Left lobe of liver (tissue), 2 donors: Measurements from ENCODE around the gene S100A3. TPM values are rescaled to one million over a fixed set of nuclear protein-coding genes. Genes with fewer than 3 reads are reported as not detected.
"Not testable (repeated sequence)": the region's sequence is repeated elsewhere in the genome, so short reads cannot be mapped to it uniquely, and the experiment has no call there.

Source experiments
- ATAC-seq: fragments of 200-7000 bp; cut with Tn5 transposase; one replicate; pipeline ENCODE4 v1.9.1; 2020; ENCODE audit warnings: mild to moderate bottlenecking, moderate library complexity
- DNase-seq: peaks from one replicate; pipeline ENCODE4 v3.0.0-alpha.2; 2020; ENCODE audit warnings: low spot score
- total RNA-seq: library from RNA; stranded (reverse); gene quantifications from one replicate; pipeline ENCODE4 v1.2.1, GENCODE V29; 2021
- donor health status: DM: no; HTN: no; CAD: no; lungs with moderate emphysema.
- donor health status: DM: no; HTN: yes; CAD: no.

Gene S100A3, protein sequence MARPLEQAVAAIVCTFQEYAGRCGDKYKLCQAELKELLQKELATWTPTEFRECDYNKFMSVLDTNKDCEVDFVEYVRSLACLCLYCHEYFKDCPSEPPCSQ
- total RNA-seq, result not detected

DNA sequence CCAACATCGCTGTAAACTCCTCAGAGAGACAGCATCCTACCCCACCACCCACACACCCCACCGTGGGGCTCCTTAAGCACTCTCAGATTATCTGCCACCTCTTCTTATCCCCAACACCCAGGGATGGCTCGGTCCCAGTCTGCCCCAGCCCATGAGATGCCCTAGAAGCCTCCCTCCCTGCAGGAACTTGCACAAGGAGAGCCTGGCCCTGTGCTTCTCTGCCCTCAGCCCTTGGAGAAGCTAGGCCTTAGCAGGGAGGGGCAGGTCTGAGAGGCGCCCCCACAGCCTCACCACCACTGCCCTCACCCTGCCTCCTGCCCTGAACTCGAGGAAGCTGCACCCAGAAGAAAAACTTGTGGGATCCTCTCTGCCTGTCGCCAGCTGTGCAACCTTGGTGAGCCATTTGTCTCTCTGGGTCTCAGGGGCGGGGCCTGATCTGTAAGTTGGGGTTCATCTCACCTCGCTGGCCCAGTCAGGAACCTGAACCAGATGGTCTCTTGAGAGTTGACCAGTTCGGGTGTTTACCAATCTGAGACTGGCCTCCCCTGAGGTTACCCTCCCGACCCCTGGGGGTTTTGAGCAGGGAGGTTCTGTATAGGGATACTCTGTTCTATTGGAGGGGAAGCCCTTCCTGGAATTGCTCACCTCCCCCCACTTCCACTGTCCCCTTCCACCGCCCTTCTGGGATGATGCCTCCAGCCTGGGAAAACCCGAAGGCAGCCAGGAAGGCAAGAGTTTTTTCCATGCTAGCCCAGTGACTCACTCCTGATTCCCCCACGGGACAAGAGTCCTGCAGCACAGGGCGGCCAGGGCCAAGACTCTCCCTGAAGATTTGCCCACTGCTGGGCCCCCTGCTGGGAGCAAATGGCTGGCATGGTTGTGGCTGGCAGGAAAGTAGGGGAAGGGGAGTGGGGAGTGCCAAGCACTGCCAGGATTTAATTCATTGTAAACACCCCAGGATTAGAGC, at the start of gene S100A3:
Gene S100A3, minus strand, starts transcription at position 537 of the 967 bp plus-strand sequence. CDS start 773 bp downstream, outside the sequence.
- ATAC-seq, result no peak
- DNase-seq, result no peak

DNA sequence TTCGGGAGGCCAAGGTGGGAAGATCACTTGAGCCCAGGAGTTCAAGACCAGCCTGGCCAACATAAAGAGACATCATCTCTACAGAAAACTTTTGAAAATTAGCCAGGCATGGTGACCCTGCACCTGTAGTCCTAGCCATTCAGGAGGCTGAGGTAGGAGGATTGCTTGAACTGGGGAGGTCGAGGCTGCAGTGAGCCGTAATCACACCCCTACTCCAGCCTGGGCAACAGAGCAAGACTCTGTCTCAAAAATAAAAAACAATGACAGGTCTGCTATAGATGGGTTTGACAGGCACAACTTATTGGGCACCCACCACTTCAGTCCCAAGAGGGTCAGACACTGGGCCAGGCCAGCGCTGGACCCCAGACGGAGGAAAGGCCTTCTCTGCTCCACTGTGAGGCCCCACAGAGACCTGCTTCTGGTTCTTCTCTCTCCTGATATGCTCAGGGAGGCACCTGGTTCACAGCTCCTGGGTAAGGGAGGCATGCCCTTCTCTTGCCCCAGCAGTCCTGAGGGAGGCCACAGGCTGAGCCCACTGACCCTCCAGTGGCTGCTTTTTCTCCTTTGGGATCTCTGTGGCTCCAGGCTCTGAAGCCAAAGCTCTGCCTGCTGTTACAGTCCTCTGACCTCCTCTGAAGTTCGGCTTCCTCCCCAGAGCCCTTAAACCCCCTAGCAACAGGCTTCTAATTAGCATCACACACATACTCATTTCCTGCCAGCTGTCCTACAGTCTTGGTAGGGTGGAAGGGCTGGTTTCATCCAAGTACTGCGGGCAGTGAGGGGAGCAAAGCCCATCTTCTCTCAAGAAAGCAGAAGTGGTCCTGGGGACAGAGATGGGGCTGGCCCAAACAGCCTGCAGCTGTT, 49.5 kb upstream of the S100A3 start:
- no peak for DNase-seq
- ATAC-seq, result no peak

GRCh38 chr1:153597206-153597605, 48.1 kb upstream of the S100A3 start:
- ATAC-seq (no peak), DNase-seq (no peak)

DNA sequence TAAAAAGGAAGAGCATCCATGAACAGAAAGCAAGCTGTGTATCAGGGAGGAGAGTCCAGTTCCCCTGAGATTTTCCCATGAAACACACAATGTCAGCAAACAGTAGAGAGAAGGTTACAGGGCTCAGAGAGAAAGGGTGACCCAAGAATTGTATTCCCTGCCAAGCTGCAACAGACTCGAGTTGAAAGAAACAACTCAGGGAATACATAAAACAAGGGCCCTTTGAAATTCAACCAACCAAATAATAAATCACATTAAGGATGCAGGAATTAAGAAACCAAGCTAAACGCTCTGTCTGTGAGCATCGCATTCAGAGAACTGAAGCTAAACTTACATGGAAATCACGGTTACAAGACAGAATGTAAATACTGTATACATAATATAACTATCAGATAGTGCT, 43.7 kb upstream of the S100A3 start:
- DNase-seq (no peak), ATAC-seq (no peak)

DNA sequence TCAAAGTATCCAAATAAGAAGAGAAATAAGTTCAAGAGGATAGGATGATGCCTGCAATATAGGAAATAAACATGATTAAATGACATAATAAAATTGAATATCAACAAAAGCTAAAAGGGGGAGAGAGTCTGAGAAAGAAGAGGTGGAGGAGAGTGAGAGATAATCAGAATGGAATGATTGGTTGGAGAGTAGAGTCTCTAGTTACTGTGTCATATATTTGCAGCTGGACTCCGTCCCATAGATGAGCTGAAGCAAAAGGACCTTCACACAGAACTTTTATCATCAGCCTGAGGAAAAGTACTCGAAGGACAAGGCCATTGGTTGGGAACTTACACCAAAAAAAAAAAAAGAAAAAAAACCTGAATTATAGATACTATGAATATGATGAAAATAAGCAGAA, 39.4 kb upstream of the S100A3 start:
- ATAC-seq (no peak), DNase-seq (no peak)

- not testable (repeated sequence) for DNase-seq, ATAC-seq
These were observed 39.0 kb upstream of the S100A3 start for GRCh38 chr1:153588033-153588432.

DNA sequence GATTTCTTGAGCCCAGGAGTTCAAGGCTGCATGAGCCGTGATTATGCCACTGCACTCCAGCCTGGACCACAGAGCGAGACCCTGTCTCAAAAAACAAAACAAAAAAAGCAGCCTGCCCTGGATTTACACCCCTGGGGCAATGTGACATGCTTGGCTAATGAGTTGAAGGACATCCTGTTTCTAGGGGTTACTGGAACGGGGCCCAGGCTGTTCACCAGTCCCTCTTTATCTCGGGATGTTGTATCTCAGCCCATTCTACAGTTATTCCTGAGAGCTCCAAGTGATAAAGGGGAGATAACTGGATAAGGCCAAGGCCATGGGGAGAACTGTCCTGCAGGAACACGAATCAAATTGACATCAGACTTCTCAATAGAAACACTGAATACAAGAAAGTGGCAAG, 38.3 kb upstream of the S100A3 start:
- DNase-seq (no peak), ATAC-seq (peak; percentile 18)

DNA sequence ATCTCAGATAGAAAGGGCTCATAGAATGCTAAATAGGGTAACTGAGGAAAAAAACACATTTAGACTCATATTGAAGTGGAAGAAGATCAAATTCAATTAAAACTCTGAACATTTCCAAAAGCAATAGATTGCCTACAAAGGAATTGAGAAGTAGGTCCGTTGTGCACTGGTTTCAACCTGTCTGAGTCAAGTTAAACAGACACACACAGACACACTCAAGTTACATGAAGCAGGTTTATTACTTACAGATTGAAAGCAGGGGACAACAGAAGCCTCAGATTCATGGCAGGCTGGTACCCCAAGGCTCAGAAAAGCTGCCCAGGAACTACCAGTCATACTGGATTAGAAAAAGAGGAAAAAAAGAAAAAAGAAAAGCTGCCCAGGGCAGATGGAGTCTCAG, 37.3 kb upstream of the S100A3 start:
- ATAC-seq (no peak), DNase-seq (no peak)

DNA sequence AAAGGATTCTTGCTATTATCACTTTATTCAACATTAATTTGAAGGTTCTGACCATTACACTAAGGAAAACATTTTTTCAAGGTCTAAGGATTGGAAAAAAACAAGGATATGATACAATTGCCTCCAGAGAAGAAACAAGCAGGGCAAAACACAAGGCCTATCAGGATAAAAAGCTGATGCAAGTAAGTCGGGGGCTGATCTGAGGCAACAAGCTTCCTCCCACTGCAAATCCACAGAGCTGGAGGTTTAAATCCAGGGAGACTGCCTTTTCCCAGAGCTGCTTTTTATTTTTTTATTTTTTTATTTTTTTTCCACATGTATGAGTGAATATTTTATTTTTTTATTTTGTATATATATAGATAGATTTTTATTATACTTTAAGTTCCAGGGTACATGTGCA, 35.9 kb upstream of the S100A3 start:
- no peak for ATAC-seq

DNA sequence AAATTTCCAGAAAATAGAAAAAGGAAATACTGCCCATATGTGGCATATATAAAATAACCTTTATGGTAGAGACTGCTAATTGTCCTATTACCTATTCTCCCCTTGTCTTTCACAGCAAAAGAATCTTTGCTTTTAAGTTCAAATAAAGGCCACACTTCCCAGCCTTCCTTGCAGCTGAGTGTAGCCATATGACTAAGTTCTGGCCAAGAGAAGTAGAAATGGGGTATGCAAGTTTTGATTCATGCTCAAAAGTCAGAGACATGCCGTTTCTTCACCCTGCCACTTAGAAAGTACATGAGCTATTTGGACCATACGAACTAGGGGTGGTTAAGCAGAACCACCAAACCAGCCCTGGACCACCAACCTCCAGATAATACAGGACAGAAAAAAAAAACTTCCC, 34.9 kb upstream of the S100A3 start:
- ATAC-seq (no peak), DNase-seq (no peak)

More for the DNA sequence above, 35.9 kb upstream of the S100A3 start:
- DNase-seq, result no peak

DNA sequence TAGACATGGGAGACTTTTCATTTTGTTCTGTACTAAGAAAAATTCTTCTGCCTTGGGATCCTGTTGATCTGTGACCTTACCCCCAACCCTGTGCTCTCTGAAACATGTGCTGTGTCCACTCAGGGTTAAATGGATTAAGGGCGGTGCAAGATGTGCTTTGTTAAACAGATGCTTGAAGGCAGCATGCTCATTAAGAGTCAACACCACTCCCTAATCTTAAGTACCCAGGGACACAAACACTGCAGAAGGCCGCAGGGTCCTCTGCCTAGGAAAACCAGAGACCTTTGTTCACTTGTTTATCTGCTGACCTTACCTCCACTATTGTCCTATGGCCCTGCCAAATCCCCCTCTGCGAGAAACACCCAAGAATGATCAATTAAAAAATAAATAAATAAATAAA, 34.5 kb upstream of the S100A3 start:
- DNase-seq, ATAC-seq: not testable (repeated sequence)

DNA sequence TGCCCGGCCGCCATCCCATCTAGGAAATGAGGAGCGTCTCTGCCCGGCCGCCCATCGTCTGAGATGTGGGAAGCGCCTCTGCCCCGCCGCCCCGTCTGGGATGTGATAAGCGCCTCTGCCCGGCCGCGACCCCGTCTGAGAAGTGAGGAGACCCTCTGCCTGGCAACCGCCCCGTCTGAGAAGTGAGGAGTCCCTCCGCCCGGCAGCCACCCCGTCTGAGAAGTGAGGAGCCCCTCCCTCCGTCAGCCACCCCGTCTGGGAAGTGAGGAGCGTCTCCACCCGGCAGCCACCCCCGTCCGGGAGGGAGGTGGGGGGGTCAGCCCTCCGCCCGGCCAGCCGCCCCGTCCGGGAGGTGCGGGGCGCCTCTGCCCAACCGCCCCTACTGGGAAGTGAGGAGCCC, 33.8 kb upstream of the S100A3 start:
- DNase-seq, ATAC-seq: not testable (repeated sequence)

DNA sequence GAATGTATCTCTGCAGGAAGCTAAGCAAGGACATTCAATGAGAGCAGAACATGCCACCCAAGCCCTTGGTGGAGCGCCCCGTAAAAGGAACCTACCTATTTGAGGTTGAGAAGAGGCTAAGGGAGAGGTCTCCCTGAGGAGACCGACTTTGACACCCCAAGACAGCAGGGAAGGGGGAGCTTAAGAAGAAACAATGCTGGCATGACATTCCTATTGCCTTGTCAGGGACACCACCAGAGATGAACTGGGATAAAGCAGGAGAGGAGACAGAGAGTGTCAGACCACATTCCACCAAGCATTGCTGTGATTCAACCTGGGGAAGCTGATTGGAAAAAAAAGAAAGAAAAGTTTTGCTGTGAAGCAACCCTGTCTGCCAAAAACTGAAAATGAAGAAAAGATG, 29.9 kb upstream of the S100A3 start:
- no peak for ATAC-seq
- no peak for DNase-seq

GRCh38 chr1:153578490-153578889, 29.4 kb upstream of the S100A3 start:
- DNase-seq, result no peak
- ATAC-seq, result no peak

GRCh38 chr1:153577624-153578051, 28.6 kb upstream of the S100A3 start:
- ATAC-seq (no peak), DNase-seq (no peak)

- ATAC-seq (no peak), DNase-seq (no peak)
These were observed 28.1 kb upstream of the S100A3 start for GRCh38 chr1:153577138-153577537.

- DNase-seq, ATAC-seq: not testable (repeated sequence)
These were observed 26.4 kb upstream of the S100A3 start for GRCh38 chr1:153575497-153575896.

DNA sequence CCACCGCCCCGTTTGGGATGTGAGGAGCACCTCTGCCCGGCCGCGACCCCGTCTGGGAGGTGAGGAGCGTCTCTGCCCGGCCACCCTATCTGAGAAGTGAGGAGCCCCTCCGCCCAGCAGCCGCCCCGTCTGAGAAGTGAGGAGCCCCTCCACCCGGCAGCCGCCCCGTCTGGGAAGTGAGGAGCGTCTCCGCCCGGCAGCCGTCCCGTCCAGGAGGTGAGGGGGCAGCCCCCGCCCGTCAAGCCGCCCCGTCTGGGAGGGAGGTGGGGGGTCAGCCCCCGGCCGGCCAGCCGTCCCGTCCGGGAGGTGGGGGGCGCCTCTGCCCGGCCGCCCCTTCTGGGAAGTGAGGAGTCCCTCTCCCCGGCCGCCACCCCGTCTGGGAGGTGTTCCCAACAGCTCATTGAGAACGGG, 26.0 kb upstream of the S100A3 start:
- not testable (repeated sequence) for DNase-seq

DNA sequence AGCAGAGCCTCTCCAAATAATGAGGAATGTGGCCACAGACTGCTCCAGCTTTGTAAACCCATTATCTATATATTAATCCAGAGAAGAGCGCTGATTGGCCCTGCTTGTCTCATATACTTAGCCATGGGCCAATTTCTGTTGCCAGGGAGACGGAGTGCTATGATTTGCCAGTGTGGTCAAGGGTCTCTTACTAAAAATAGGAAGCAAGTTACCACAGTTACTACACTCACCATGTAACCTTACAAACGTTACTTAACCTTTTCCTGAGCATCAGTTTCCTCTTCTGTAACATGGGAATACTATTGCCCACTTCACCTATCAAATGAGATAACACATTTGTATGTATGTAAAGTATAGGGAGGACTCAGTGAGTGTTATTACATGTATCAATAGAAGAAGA, 24.3 kb upstream of the S100A3 start:
- ATAC-seq (no peak), DNase-seq (no peak)

More for the DNA sequence above, 26.0 kb upstream of the S100A3 start:
- not testable (repeated sequence) for ATAC-seq

- ATAC-seq (peak; percentile 97), DNase-seq (peak; percentile 87)
These were observed 23.5 kb upstream of the S100A3 start for GRCh38 chr1:153572569-153573015.

GRCh38 chr1:153571706-153572105, 22.6 kb upstream of the S100A3 start:
- ATAC-seq (no peak), DNase-seq (no peak)
